SK-N-SH treated with all-trans-retinoic acid at 6 μM for 48 hours (cell line): ENCODE measurements around the gene C10orf143.

Source experiments
- ARNTL ChIP-seq: fragments of 450-650 bp; formaldehyde crosslinking; IDR thresholded peaks from 2 replicates; pipeline ENCODE4 v1.5.0; 2020; ENCODE audit warnings: low read depth, mild to moderate bottlenecking, moderate library complexity, borderline replicate concordance
- ESRRG ChIP-seq: fragments of 250-450 bp; sonication (Bioruptor Pico); IDR thresholded peaks from 2 replicates; pipeline ENCODE4 v1.6.1; 2021; ENCODE audit warnings: mild to moderate bottlenecking
- ZFP3 ChIP-seq: fragments of 250-450 bp; sonication (Bioruptor Pico); IDR thresholded peaks from 2 replicates; pipeline ENCODE4 v1.5.0; 2020; ENCODE audit warnings: mild to moderate bottlenecking, moderate library complexity
- ZFP30 ChIP-seq: fragments of 450-650 bp; formaldehyde crosslinking; IDR thresholded peaks from 2 replicates; pipeline ENCODE4 v1.5.0; 2022; ENCODE audit warnings: mild to moderate bottlenecking, moderate library complexity
- ZNF70 ChIP-seq: fragments of 450-650 bp; formaldehyde crosslinking; IDR thresholded peaks from 2 replicates; pipeline ENCODE4 v1.5.0; 2020; ENCODE audit warnings: mild to moderate bottlenecking, moderate library complexity
- TF ChIP-seq, protein P1 (sequence below): fragments of 250-450 bp; sonication (Bioruptor Pico); IDR thresholded peaks from 2 replicates; pipeline ENCODE4 v1.8.0; 2021; ENCODE audit warnings: low read depth, mild to moderate bottlenecking, moderate library complexity, borderline replicate concordance

DNA sequence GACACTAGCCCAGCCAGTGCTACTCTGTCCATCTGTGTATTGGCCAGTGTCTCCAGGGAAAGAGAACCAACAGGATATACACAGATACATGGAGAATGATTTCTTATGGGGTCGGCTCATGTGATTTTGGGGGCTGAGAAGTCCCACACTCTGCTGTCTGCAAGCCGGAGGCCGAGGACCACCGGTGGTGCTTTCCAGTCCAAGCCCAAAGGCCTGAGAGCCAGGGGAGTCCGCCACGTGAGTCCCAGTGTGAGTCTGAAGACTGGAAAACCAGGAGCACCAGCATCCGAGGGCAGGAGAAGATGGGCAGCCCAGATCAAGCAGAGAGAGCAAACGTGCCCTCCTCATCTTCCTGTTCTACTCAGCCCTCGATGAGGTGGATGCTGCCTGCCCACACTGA lies 71.5 kb downstream of the C10orf143 start:
- no peak for TF ChIP-seq ZFP3 (CRISPR knock-in tag)
- no peak for TF ChIP-seq ZNF70 (CRISPR knock-in tag)
- no peak for TF ChIP-seq ESRRG (CRISPR knock-in tag)
- TF ChIP-seq ARNTL (CRISPR knock-in tag): no peak
- no peak for TF ChIP-seq ZFP30 (CRISPR knock-in tag)
- TF ChIP-seq, protein P1, sequence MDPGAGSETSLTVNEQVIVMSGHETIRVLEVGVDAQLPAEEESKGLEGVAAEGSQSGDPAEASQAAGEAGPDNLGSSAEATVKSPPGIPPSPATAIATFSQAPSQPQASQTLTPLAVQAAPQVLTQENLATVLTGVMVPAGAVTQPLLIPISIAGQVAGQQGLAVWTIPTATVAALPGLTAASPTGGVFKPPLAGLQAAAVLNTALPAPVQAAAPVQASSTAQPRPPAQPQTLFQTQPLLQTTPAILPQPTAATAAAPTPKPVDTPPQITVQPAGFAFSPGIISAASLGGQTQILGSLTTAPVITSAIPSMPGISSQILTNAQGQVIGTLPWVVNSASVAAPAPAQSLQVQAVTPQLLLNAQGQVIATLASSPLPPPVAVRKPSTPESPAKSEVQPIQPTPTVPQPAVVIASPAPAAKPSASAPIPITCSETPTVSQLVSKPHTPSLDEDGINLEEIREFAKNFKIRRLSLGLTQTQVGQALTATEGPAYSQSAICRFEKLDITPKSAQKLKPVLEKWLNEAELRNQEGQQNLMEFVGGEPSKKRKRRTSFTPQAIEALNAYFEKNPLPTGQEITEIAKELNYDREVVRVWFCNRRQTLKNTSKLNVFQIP (CRISPR knock-in tag): no peak
